Keratinocyte (primary cell): ENCODE results near the gene PAM16.

Source experiments
- CTCF ChIP-seq, 3 experiments: IDR thresholded peaks in 1 of 3; conservative IDR thresholded peaks in 1 of 3; optimal IDR thresholded peaks in 1 of 3; 2 replicates in 2 of 3; 3 replicates in 1 of 3; pipeline versions ENCODE3 to v1.5.1; 2011; ENCODE audit warnings: low read length in 3 of 3, mild to moderate bottlenecking in 3 of 3, moderate library complexity in 2 of 3, control low read depth in 1 of 3, inconsistent platforms in 1 of 3; ENCODE audit not compliant: insufficient read depth in 2 of 3; ENCODE audit errors: extremely low read depth in 1 of 3
- EZH2 ChIP-seq: IDR thresholded peaks from one replicate; pipeline ENCODE4 v1.6.1; 2012; ENCODE audit warnings: inconsistent platforms, mild to moderate bottlenecking, low read length, moderate library complexity

GRCh38 chr16:4376126-4376892 is 25.2 kb upstream of the PAM16 start:
- TF ChIP-seq CTCF (optimal IDR thresholded peaks at IDR 0.05 in 1 of 3, IDR thresholded peaks at IDR 0.05 in 1 of 3, conservative IDR thresholded peaks at IDR 0.05 in 1 of 3; ENCODE audit: extremely low read depth in 1 of 3, insufficient read depth in 2 of 3, low read length in 3 of 3) (no peak), EZH2 (no peak)
